Measurements from ENCODE around the gene PSMG4.
"Not testable (repeated sequence)": the region's sequence is repeated elsewhere in the genome, so short reads cannot be mapped to it uniquely, and the experiment has no call there.

PSMG4 gene

GRCh38 chr6:3237761-3238662 lies 20.7 kb upstream of the PSMG4 start:
- Mint-ChIP-seq H3K36me3 (ENCODE audit: low read depth) (no peaks in the 10 kb centered on the region), H3K9me3 (no peaks in the 10 kb centered on the region), H3K27ac (peak overlapping the region in 2 of 3 experiments; percentile 2 to 59), H3K27me3 (ENCODE audit: low read depth) (peaks cover 38% of the 10 kb centered on the region), H3K4me3 (no peak overlapping the region), H3K4me1 (peaks cover 16% of the 10 kb centered on the region)
- no peak for TF ChIP-seq CTCF (IDR thresholded peaks at IDR 0.05; ENCODE audit: unreplicated experiment in 3 of 3)

GRCh38 chr6:3239110-3239830 lies 19.5 kb upstream of the PSMG4 start:
- peaks cover 4% of the 10 kb centered on the region for H3K36me3 Mint-ChIP-seq (ENCODE audit: low read depth)

GRCh38 chr6:3240595-3240994 lies 18.2 kb upstream of the PSMG4 start:
- no peaks in the 10 kb centered on the region for H3K9me3 Mint-ChIP-seq
- TF ChIP-seq CTCF (IDR thresholded peaks at IDR 0.05; ENCODE audit: unreplicated experiment in 3 of 3), result no peak

More at GRCh38 chr6:3239110-3239830, 19.5 kb upstream of the PSMG4 start:
- Mint-ChIP-seq H3K9me3 (no peaks in the 10 kb centered on the region), H3K4me3 (no peak overlapping the region), H3K27me3 (ENCODE audit: low read depth) (peaks cover 30% of the 10 kb centered on the region), H3K27ac (no peak overlapping the region), H3K4me1 (peaks cover 11% of the 10 kb centered on the region)
- peak in 2 of 3 experiments; percentile 11 to 13 for TF ChIP-seq CTCF (IDR thresholded peaks at IDR 0.05; ENCODE audit: unreplicated experiment in 3 of 3)

GRCh38 chr6:3241745-3242144 lies 17.0 kb upstream of the PSMG4 start:
- not testable (repeated sequence) for H3K27ac Mint-ChIP-seq; H3K4me1 Mint-ChIP-seq; H3K9me3 Mint-ChIP-seq; H3K36me3 Mint-ChIP-seq (ENCODE audit: low read depth); H3K4me3 Mint-ChIP-seq
- H3K27me3 Mint-ChIP-seq (ENCODE audit: low read depth), result peaks cover 20% of the 10 kb centered on the region

More at GRCh38 chr6:3240595-3240994, 18.2 kb upstream of the PSMG4 start:
- Mint-ChIP-seq H3K27ac (no peak overlapping the region), H3K4me1 (peaks cover 11% of the 10 kb centered on the region), H3K36me3 (ENCODE audit: low read depth) (peaks cover 4% of the 10 kb centered on the region), H3K27me3 (ENCODE audit: low read depth) (peaks cover 29% of the 10 kb centered on the region), H3K4me3 (no peak overlapping the region)

GRCh38 chr6:3242768-3243167 lies 16.0 kb upstream of the PSMG4 start:
- Mint-ChIP-seq H3K9me3 (no peaks in the 10 kb centered on the region), H3K4me3 (no peak overlapping the region), H3K36me3 (ENCODE audit: low read depth) (peaks cover 4% of the 10 kb centered on the region), H3K4me1 (peaks cover 8% of the 10 kb centered on the region), H3K27me3 (ENCODE audit: low read depth) (peaks cover 22% of the 10 kb centered on the region), H3K27ac (no peak overlapping the region)
- TF ChIP-seq CTCF (IDR thresholded peaks at IDR 0.05; ENCODE audit: unreplicated experiment in 3 of 3), result no peak

GRCh38 chr6:3244003-3244831 lies 14.5 kb upstream of the PSMG4 start:
- Mint-ChIP-seq H3K4me1 (peaks cover 12% of the 10 kb centered on the region), H3K27me3 (ENCODE audit: low read depth) (peaks cover 21% of the 10 kb centered on the region), H3K27ac (no peak overlapping the region), H3K9me3 (no peaks in the 10 kb centered on the region), H3K4me3 (no peak overlapping the region), H3K36me3 (ENCODE audit: low read depth) (peaks cover 4% of the 10 kb centered on the region)
- no peak for TF ChIP-seq CTCF (IDR thresholded peaks at IDR 0.05; ENCODE audit: unreplicated experiment in 3 of 3)

- H3K4me3 Mint-ChIP-seq; H3K9me3 Mint-ChIP-seq; H3K36me3 Mint-ChIP-seq (ENCODE audit: low read depth); H3K27ac Mint-ChIP-seq: not testable (repeated sequence)
- H3K4me1 Mint-ChIP-seq, result peaks cover 18% of the 10 kb centered on the region
- H3K27me3 Mint-ChIP-seq (ENCODE audit: low read depth), result peaks cover 21% of the 10 kb centered on the region
Measured at GRCh38 chr6:3244832-3245161, 13.9 kb upstream of the PSMG4 start.
